Astrocyte of the spinal cord (primary cell): Measurements from ENCODE around the gene AP4S1.

Experiments
- DNase-seq: peaks from one replicate; pipeline ENCODE4 v3.0.0; 2011; ENCODE audit warnings: low read depth, low spot score
- H3K4me3 ChIP-seq: 2 replicates; pipeline ENCODE4 v1.5.1; 2011; ENCODE audit warnings: low read depth, mild to moderate bottlenecking, low read length, moderate library complexity
- in situ Hi-C: cut with HindIII; loops from 2 replicates; pipeline ENCODE4 v1.10.0; 2017; ENCODE audit warnings: low sequenced_read_pairs
- TF ChIP-seq, protein P1 (sequence below): IDR thresholded peaks from 2 replicates; pipeline ENCODE4 v1.5.1; 2012; ENCODE audit warnings: low read depth, mild to moderate bottlenecking, low read length, inconsistent platforms

AP4S1 gene

DNA sequence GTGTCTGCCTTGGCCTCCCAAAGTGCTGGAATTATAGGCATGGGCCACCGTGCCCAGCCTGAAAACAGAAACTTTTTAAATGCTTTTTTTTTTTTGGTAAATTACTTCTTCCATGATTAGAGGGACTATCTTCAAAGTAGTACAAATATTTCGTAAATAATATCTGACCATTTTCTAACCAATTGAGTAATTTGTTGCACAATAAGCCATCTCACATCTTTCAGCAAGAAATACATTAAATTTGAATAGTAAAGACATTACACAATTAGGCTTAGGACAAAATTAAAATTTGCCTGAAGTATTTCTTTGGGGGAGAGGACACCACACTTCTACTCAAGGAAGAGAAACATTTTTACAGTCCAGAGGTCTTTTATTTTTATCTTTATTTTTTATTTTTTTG lies 85.4 kb downstream of the AP4S1 start:
- no peak for DNase-seq
- in situ Hi-C loops = no loop called here
- H3K4me3 ChIP-seq = no peak overlapping the region
- TF ChIP-seq, protein P1, sequence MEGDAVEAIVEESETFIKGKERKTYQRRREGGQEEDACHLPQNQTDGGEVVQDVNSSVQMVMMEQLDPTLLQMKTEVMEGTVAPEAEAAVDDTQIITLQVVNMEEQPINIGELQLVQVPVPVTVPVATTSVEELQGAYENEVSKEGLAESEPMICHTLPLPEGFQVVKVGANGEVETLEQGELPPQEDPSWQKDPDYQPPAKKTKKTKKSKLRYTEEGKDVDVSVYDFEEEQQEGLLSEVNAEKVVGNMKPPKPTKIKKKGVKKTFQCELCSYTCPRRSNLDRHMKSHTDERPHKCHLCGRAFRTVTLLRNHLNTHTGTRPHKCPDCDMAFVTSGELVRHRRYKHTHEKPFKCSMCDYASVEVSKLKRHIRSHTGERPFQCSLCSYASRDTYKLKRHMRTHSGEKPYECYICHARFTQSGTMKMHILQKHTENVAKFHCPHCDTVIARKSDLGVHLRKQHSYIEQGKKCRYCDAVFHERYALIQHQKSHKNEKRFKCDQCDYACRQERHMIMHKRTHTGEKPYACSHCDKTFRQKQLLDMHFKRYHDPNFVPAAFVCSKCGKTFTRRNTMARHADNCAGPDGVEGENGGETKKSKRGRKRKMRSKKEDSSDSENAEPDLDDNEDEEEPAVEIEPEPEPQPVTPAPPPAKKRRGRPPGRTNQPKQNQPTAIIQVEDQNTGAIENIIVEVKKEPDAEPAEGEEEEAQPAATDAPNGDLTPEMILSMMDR = no peak

DNA sequence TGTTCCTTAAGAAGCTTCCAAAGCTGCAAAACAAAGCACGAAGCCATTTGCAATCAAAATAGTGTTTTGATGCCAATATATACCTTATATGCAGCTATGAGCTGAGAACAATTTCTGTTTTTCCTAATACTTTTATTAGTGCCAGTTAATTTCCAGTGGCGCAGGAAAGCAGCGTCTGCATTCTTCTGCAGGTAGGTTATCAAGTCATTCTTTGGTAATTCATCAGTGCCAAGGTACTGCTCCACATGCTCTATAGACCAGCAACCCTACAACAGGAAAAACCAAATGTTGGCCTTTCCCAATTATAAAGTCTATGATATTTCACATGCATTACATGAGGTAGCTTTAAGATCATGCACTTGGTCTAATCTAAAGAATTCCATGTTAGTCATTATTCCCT lies 88.3 kb downstream of the AP4S1 start:
- in situ Hi-C loops = no loop called here
- TF ChIP-seq, protein P1 = no peak
- no peak overlapping the region for H3K4me3 ChIP-seq
- no peak for DNase-seq

DNA sequence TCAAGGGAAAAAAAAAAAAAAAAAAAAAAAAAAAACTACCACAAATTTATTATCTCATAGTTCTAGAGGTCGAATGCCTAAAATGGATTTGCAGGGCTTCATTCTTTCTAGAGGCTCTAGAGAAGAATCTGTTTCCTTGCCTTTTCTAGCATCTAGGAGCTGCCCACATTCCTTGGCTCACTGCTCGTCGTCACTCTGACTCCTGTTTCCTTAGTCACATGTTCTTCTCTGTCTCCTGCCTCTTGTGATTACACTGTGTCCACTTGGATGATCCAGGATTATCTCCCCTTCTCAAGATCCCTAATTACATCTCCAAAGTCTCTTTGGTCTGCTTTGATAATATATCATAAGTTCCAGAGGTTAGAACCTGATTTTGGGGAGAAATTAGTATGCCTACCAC lies 93.4 kb downstream of the AP4S1 start:
- H3K4me3 ChIP-seq = no peak overlapping the region
- in situ Hi-C loops = no loop called here
- DNase-seq = no peak
- TF ChIP-seq, protein P1 = no peak

DNA sequence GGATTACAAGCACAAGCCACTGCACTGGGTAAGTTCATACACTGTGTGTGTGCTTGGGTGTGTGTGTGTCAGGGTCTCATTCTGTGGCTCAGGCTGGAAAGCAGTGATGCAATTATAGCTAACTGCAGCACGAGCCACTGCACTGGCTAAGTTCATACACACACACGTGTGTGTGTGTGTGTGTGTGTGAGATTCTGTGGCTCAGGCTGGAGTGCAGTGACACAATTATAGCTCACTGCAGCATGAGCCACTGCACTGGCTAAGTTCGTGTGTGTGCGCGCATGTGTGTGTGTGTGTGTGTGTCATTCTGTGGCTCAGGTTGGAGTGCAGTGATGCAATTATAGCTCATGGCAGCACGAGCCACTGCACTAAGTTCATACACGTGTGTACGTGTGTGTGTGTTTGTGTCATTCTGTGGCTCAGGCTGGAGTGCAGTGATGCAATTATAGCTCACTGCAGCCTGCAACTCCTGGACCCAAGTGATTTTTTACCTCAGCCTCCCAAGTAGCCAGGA lies 96.7 kb downstream of the AP4S1 start:
- TF ChIP-seq, protein P1 = no peak
- peak; percentile 9 for DNase-seq
- in situ Hi-C loops = no loop called here
- H3K4me3 ChIP-seq = no peak overlapping the region

DNA sequence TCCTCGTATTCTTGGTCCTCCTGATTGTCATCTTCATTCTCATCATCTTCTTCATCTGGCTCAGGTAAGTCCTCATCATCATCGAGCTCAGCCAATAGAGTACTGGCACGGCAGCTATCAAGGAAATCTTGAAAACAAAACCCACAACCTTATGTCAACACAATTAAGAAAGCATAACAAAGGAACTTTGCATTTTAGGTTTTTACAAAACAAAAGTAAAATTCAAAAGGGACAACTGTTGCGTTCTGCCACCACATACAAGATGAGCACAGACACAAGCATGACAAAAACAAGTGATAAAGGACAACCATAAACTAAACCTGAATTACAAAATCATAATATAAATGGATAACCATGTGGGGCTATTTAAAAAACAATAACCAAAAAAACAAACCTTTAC lies 97.5 kb downstream of the AP4S1 start:
- in situ Hi-C loops = no loop called here
- TF ChIP-seq, protein P1 = no peak
- H3K4me3 ChIP-seq = no peak overlapping the region
- no peak for DNase-seq

DNA sequence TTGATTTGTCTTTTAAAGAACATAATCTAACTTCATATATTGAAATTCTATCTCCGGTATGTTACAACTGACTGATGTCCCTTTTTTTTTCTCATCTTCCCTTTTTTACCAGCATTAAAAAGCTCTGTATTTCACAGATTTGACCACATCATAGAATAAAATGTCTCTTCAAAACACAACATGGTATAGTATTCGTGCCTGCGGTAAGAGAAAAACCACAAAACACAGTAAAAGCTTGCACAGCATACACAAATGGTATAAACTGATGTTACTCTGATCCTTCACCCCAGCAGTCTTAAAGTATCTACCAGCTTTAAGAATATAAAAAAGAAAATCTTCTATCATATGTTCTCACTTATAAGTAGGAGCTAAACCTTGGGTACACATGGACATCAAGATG lies 98.7 kb downstream of the AP4S1 start:
- no peak for DNase-seq
- TF ChIP-seq, protein P1 = no peak
- no peak overlapping the region for H3K4me3 ChIP-seq
- in situ Hi-C loops = no loop called here

DNA sequence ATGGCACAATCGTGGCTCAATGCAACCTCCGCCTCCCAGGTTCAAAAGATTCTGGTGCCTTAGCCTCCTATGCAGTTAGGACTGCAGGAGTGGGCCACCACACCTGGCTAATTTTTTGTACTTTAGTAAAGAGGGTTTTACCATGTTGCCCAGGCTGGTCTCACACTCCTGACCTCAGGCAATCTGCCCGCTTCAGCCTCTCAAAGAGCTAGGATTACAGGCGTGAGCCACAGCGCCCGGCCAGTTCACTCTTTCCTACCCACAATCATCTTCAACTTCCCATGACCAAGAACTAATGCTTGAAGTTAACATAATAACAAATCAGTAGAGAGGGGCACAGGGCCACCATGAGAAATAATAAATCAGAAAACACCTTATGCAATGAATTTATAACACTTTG lies 99.8 kb downstream of the AP4S1 start:
- no peak overlapping the region for H3K4me3 ChIP-seq
- in situ Hi-C loops = no loop called here
- TF ChIP-seq, protein P1 = no peak
- DNase-seq = no peak
